Measurements from ENCODE around the gene PNPLA6. TPM values are rescaled to one million over a fixed set of nuclear protein-coding genes. Genes with fewer than 3 reads are reported as not detected.

PNPLA6 gene
- total RNA-seq, 1 experiment from 2014 or later: 67.6 TPM

Other genes with a start within 250 kb of the PNPLA6 start
- 22.6 and 23.3 TPM in 2 replicates for gene INSR, start 241.3 kb upstream of the PNPLA6 start, total RNA-seq (2022)
- 50.4 and 53.1 TPM in 2 replicates for gene ARHGEF18, start 186.8 kb upstream of the PNPLA6 start, total RNA-seq (2022)
- gene PEX11G, start 46.7 kb upstream of the PNPLA6 start, total RNA-seq (2022): 3.9 TPM in 2 replicates
- gene ZNF358, start 19.6 kb upstream of the PNPLA6 start, total RNA-seq (2022): 29.4 TPM in 2 replicates
- gene MCOLN1, start 13.1 kb upstream of the PNPLA6 start, total RNA-seq (2022): 16.1 and 16.2 TPM in 2 replicates
- gene CAMSAP3, start 60.1 kb downstream of the PNPLA6 start, total RNA-seq (2022): 60.5 and 61.6 TPM in 2 replicates
- gene XAB2, start 93.8 kb downstream of the PNPLA6 start, total RNA-seq (2022): 44.7 and 47.9 TPM in 2 replicates
- 138 and 139 TPM in 2 replicates for gene PET100, start 94.1 kb downstream of the PNPLA6 start, total RNA-seq (2022)
- gene PCP2, start 98.0 kb downstream of the PNPLA6 start, total RNA-seq (2022): 0.88 and 1.9 TPM in 2 replicates
- 113 and 125 TPM in 2 replicates for gene STXBP2, start 101.4 kb downstream of the PNPLA6 start, total RNA-seq (2022)
- not detected in 2 replicates for gene RETN, start 133.3 kb downstream of the PNPLA6 start, total RNA-seq (2022)
- gene MCEMP1, start 141.4 kb downstream of the PNPLA6 start, total RNA-seq (2022): not detected in 2 replicates
- 80.3 and 83.4 TPM in 2 replicates for gene TRAPPC5, start 145.1 kb downstream of the PNPLA6 start, total RNA-seq (2022)
- not detected in 2 replicates for gene FCER2, start 166.4 kb downstream of the PNPLA6 start, total RNA-seq (2022)
- gene CLEC4G, start 196.4 kb downstream of the PNPLA6 start, total RNA-seq (2022): not detected in 2 replicates
- gene CD209, start 211.8 kb downstream of the PNPLA6 start, total RNA-seq (2022): not detected in 2 replicates
- not detected in 2 replicates for gene CLEC4M, start 227.5 kb downstream of the PNPLA6 start, total RNA-seq (2022)